ENCODE measurements around the gene DIO2.

- TF ChIP-seq, protein P1, sequence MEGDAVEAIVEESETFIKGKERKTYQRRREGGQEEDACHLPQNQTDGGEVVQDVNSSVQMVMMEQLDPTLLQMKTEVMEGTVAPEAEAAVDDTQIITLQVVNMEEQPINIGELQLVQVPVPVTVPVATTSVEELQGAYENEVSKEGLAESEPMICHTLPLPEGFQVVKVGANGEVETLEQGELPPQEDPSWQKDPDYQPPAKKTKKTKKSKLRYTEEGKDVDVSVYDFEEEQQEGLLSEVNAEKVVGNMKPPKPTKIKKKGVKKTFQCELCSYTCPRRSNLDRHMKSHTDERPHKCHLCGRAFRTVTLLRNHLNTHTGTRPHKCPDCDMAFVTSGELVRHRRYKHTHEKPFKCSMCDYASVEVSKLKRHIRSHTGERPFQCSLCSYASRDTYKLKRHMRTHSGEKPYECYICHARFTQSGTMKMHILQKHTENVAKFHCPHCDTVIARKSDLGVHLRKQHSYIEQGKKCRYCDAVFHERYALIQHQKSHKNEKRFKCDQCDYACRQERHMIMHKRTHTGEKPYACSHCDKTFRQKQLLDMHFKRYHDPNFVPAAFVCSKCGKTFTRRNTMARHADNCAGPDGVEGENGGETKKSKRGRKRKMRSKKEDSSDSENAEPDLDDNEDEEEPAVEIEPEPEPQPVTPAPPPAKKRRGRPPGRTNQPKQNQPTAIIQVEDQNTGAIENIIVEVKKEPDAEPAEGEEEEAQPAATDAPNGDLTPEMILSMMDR (optimal IDR thresholded peaks at IDR 0.05 in 1 of 3, IDR thresholded peaks at IDR 0.05 in 1 of 3, conservative IDR thresholded peaks at IDR 0.05 in 1 of 3; ENCODE audit: extremely low read depth in 1 of 3, insufficient read depth in 2 of 3, low read length in 3 of 3): no peak
- no peak for TF ChIP-seq EZH2 (IDR thresholded peaks at IDR 0.05; ENCODE audit: low read length)
Measured at GRCh38 chr14:80164991-80165721, 46.1 kb downstream of the DIO2 start.

All from keratinocyte (primary cell).